PFSK-1 (cell line): ENCODE measurements around the gene MAF.

Experiments
- FOXP2 ChIP-seq: optimal IDR thresholded peaks from 2 replicates; pipeline ENCODE3; 2011; ENCODE audit warnings: borderline replicate concordance, control low read depth, inconsistent platforms; ENCODE audit not compliant: insufficient read depth; ENCODE audit errors: extremely low read length, extremely low read depth
- POLR2AphosphoS5 ChIP-seq: IDR thresholded peaks from 2 replicates; pipeline ENCODE4 v1.6.1; 2012; ENCODE audit warnings: low read depth, mild to moderate bottlenecking, control low read depth, low read length, moderate library complexity
- REST ChIP-seq, 2 experiments: IDR thresholded peaks; 2 replicates each; pipeline versions ENCODE4 v1.6.1 to v1.8.0; 2011 to 2012; ENCODE audit warnings: low read depth in 2 of 2, low read length in 2 of 2, control low read depth in 1 of 2, inconsistent platforms in 1 of 2, mild to moderate bottlenecking in 1 of 2, moderate library complexity in 1 of 2; ENCODE audit not compliant: insufficient read depth in 1 of 2
- SIN3A ChIP-seq: IDR thresholded peaks from 2 replicates; pipeline ENCODE4 v1.6.1; 2012; ENCODE audit warnings: mild to moderate bottlenecking, low read length, moderate library complexity, borderline replicate concordance; ENCODE audit not compliant: insufficient read depth
- TAF1 ChIP-seq: IDR thresholded peaks from 2 replicates; pipeline ENCODE4 v1.6.1; 2012; ENCODE audit warnings: low read length, control low read depth, borderline replicate concordance; ENCODE audit not compliant: insufficient read depth

MAF gene

GRCh38 chr16:79627092-79627491 lies 26.6 kb upstream of the MAF start:
- TF ChIP-seq POLR2AphosphoS5 (no peak), REST (IDR thresholded peaks at IDR 0.05; ENCODE audit: insufficient read depth in 1 of 2, low read depth in 2 of 2, low read length in 2 of 2) (no peak)

- TF ChIP-seq FOXP2 (no peak), REST (IDR thresholded peaks at IDR 0.05; ENCODE audit: insufficient read depth in 1 of 2, low read depth in 2 of 2, low read length in 2 of 2) (no peak)
Observed at GRCh38 chr16:79625738-79626137, 25.2 kb upstream of the MAF start.

GRCh38 chr16:79623824-79624223 lies 23.3 kb upstream of the MAF start:
- no peak for TF ChIP-seq REST (IDR thresholded peaks at IDR 0.05; ENCODE audit: insufficient read depth in 1 of 2, low read depth in 2 of 2, low read length in 2 of 2)
- TF ChIP-seq POLR2AphosphoS5 = no peak
- TF ChIP-seq SIN3A = no peak
- no peak for TF ChIP-seq TAF1
- no peak for TF ChIP-seq FOXP2

- TF ChIP-seq SIN3A (no peak), POLR2AphosphoS5 (no peak), TAF1 (no peak), REST (IDR thresholded peaks at IDR 0.05; ENCODE audit: insufficient read depth in 1 of 2, low read depth in 2 of 2, low read length in 2 of 2) (no peak), FOXP2 (no peak)
Observed at GRCh38 chr16:79623062-79623461, 22.5 kb upstream of the MAF start.

GRCh38 chr16:79621027-79621426 lies 20.5 kb upstream of the MAF start:
- TF ChIP-seq FOXP2 (no peak), TAF1 (no peak), POLR2AphosphoS5 (no peak), REST (IDR thresholded peaks at IDR 0.05; ENCODE audit: insufficient read depth in 1 of 2, low read depth in 2 of 2, low read length in 2 of 2) (no peak), SIN3A (no peak)
